ENCODE measurements around the gene PDXK.
"Not testable (repeated sequence)": the region's sequence is repeated elsewhere in the genome, so short reads cannot be mapped to it uniquely, and the experiment has no call there.

The PDXK gene

GRCh38 chr21:43703035-43703880 lies 15.7 kb upstream of the PDXK start:
- no peak for DNase-seq (ENCODE audit: low spot score)
- Mint-ChIP-seq H3K36me3 (ENCODE audit: low read depth) (peaks cover 3% of the 10 kb centered on the region), H3K27ac (peak overlapping the region; percentile 69), H3K27me3 (ENCODE audit: low read depth) (no peaks in the 10 kb centered on the region), H3K9me3 (no peaks in the 10 kb centered on the region), H3K4me3 (peak overlapping the region; percentile 70), H3K4me1 (ENCODE audit: low read depth) (peaks cover 8% of the 10 kb centered on the region)

- Mint-ChIP-seq H3K36me3 (ENCODE audit: low read depth) (no peaks in the 10 kb centered on the region), H3K27me3 (ENCODE audit: low read depth) (peaks cover 15% of the 10 kb centered on the region), H3K9me3 (no peaks in the 10 kb centered on the region), H3K27ac (no peak overlapping the region), H3K4me3 (no peak overlapping the region), H3K4me1 (ENCODE audit: low read depth) (peaks cover 8% of the 10 kb centered on the region)
- no peak for DNase-seq (ENCODE audit: low spot score)
These were observed 11.5 kb upstream of the PDXK start for GRCh38 chr21:43707462-43707861.

- Mint-ChIP-seq H3K27ac (no peak overlapping the region), H3K4me1 (ENCODE audit: low read depth) (no peaks in the 10 kb centered on the region), H3K4me3 (no peak overlapping the region), H3K36me3 (ENCODE audit: low read depth) (no peaks in the 10 kb centered on the region), H3K27me3 (ENCODE audit: low read depth) (peaks cover 15% of the 10 kb centered on the region), H3K9me3 (no peaks in the 10 kb centered on the region)
- DNase-seq (ENCODE audit: low spot score) = no peak
These were observed 10.1 kb upstream of the PDXK start for GRCh38 chr21:43708745-43709381.

DNA sequence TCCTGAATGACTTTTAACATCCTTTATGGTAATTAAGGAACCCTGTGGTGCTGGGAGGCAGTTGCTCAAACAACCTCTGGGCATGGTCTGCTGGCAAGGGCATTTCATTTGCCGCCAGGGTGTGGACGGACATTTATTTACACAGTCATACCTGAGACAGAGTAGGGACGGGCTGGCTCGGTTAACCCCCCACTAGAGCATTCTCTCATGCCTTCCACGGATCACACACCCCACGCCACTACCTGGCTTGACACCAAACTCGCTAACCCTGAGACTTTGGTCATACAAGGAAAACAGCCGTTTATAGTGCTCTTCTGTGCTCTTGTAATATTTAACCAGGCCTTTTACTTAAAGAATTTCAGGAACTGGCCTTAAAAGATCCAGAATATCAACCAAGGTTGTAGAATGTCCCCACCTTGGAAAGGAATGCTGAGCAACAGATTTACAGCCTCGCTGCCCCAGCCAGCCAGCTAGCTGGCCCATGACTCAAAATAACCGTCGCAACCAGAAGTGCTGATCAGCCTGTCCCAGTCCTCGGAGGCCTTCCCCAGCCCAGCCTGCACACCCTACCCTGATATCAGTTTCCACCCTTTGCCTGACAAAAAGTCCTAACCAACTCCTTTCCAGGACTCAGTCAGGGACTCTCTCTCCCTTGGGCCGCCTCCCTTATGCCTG lies 6.5 kb upstream of the PDXK start:
- DNase-seq (ENCODE audit: low spot score) = no peak
- Mint-ChIP-seq H3K9me3 (no peaks in the 10 kb centered on the region), H3K4me3 (no peak overlapping the region), H3K4me1 (ENCODE audit: low read depth) (no peaks in the 10 kb centered on the region), H3K36me3 (ENCODE audit: low read depth) (no peaks in the 10 kb centered on the region), H3K27me3 (ENCODE audit: low read depth) (peaks cover 31% of the 10 kb centered on the region), H3K27ac (no peak overlapping the region)

- not testable (repeated sequence) for H3K9me3 Mint-ChIP-seq; H3K4me1 Mint-ChIP-seq (ENCODE audit: low read depth); H3K36me3 Mint-ChIP-seq (ENCODE audit: low read depth); H3K27ac Mint-ChIP-seq; H3K4me3 Mint-ChIP-seq; DNase-seq (ENCODE audit: low spot score)
- peaks cover 36% of the 10 kb centered on the region for H3K27me3 Mint-ChIP-seq (ENCODE audit: low read depth)
These were observed 5.8 kb upstream of the PDXK start for GRCh38 chr21:43713123-43713522.

DNA sequence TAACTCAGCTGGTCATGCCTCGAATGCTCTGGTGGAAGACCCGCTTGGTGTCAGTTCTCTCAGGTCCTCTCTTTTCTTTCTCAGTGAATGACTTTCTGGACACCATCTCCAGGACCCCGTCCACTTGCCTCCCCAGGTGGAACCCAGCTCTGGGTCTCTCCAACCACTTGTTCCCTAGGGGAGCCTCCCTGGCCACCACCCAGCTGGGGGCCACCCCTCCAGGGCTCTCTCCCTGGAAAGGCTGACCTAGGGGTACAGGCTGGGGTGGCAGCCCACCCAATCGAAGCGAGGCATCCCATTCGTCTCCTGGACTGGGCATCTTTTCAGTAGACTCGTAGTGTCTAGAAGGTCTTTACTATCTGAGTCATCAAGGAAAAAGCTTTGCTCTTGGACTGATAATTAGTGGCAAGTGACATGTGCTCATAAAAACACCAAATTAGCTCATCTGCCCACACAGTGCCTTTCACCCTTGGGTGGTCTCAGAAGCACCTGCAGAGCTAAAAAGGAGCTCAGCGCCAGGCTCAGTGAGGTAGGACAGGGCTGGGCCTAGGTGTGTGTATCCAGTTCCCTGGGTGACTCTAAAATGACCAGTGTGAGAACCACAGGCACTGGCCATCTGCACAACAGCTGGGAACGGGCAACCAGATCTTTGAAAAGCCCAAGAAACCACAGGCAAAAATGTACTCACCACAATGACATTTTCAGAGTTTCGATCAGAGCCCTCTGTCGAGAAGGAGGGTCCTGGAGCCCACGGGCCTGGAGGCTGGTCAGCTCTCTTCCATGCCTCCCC lies 2.4 kb upstream of the PDXK start:
- no peak overlapping the region for H3K27ac Mint-ChIP-seq
- H3K4me1 Mint-ChIP-seq (ENCODE audit: low read depth) = peaks cover 6% of the 10 kb centered on the region
- no peak for DNase-seq (ENCODE audit: low spot score)
- no peak overlapping the region for H3K4me3 Mint-ChIP-seq
- H3K27me3 Mint-ChIP-seq (ENCODE audit: low read depth) = peaks cover 28% of the 10 kb centered on the region
- no peaks in the 10 kb centered on the region for H3K9me3 Mint-ChIP-seq
- peaks cover 4% of the 10 kb centered on the region for H3K36me3 Mint-ChIP-seq (ENCODE audit: low read depth)

- peaks cover 22% of the 10 kb centered on the region for H3K27me3 Mint-ChIP-seq (ENCODE audit: low read depth)
- H3K27ac Mint-ChIP-seq = peak overlapping the region; percentile 8
- H3K4me3 Mint-ChIP-seq = peak overlapping the region; percentile 55
- peaks cover 13% of the 10 kb centered on the region for H3K4me1 Mint-ChIP-seq (ENCODE audit: low read depth)
- H3K9me3 Mint-ChIP-seq = no peaks in the 10 kb centered on the region
- no peak for DNase-seq (ENCODE audit: low spot score)
- H3K36me3 Mint-ChIP-seq (ENCODE audit: low read depth) = peaks cover 4% of the 10 kb centered on the region
These were observed 1.6 kb upstream of the PDXK start for GRCh38 chr21:43717166-43717853.

DNA sequence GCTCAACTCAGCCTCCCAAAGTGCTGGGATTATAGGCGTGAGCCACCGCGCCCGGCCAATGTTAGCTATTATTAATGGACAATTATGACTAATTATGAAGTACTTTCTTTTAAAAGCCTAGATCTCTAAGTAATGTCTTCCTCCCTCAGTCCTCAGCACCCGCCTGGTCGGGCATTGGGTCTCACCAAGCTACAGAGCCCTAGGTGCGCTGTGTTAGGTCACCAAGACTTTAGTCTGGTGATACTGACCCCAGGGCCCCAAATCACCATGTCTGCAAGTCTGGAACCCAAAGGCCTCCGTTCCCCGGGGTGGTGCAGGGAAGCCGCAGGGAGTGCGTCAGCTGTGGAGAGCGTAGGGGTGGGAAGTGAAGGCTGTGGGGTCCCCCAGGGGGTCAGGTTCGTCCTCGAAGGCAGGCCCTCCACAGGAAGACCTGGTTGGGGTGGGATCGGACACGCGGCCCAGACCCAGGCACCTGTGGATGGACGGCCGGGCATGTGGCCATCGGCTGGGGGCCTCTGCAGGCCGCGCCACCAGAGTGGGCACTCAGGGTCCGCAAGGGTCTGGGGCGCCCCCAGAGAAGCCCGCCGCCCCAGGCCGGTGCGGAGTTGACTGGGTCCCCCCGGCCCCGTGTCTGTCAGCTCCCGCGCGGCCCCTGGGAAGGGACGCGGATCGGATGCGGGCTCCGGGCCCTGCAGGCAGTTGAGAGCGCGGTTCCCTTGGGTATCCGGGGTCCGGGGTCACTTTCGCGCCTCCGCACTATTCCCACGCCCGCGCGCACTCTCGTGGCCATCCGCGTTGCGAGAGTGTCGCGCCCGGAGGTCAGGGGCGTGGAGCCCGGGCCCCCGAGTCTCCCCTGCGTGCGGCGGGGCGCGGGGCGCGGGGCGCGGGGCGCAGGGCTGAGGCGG lies 710 bp upstream of the PDXK start:
- Mint-ChIP-seq H3K27me3 (ENCODE audit: low read depth) (peaks cover 21% of the 10 kb centered on the region), H3K4me1 (ENCODE audit: low read depth) (peaks cover 14% of the 10 kb centered on the region), H3K36me3 (ENCODE audit: low read depth) (peaks cover 4% of the 10 kb centered on the region), H3K9me3 (no peaks in the 10 kb centered on the region), H3K4me3 (peak overlapping the region; percentile 82), H3K27ac (peak overlapping the region; percentile 82)
- DNase-seq (ENCODE audit: low spot score) = no peak

DNA sequence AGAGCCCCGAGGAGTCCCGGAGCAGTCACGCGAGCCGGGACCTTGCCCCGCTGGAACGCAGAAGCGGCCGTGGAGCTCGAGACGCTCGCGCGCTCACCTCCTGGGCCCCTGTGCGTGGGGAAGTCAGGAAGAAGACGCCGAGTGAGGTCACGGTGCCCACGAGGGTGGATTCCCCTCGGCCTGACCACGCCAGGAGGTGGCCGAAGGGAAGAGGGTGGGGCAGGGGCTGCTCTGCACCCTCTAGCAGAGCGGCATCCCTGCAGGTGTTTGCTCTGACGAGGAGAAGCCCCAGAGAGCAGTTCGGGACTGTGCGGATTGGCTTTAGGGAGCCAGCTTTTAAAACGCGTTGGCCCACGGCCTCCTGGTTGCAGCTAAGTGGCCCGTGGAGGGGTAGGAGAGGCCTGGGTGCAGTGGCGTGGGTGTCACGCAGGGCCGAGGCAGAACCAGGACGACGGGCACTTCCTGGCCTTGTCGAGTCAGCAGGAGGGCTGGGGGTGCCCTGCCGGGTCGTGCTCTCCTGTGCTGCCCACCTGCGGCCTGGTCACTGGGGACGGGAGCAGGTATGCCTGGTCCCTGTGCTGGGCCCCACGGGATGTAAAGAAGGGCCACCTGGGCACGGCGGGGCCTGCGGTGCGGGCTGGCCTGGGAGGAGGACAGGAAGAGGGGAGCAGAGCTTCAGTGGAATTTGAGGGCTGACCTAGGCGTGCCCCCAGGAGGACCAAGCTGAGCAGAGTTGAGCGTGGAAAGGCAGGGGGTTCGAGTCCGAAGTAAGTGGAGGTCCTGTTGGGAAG lies 1.0 kb downstream of the PDXK start:
- peaks cover 21% of the 10 kb centered on the region for H3K27me3 Mint-ChIP-seq (ENCODE audit: low read depth)
- no peak for DNase-seq (ENCODE audit: low spot score)
- H3K4me3 Mint-ChIP-seq = peak overlapping the region; percentile 89
- peaks cover 4% of the 10 kb centered on the region for H3K36me3 Mint-ChIP-seq (ENCODE audit: low read depth)
- H3K9me3 Mint-ChIP-seq = no peaks in the 10 kb centered on the region
- peaks cover 16% of the 10 kb centered on the region for H3K4me1 Mint-ChIP-seq (ENCODE audit: low read depth)
- peak overlapping the region; percentile 81 for H3K27ac Mint-ChIP-seq

DNA sequence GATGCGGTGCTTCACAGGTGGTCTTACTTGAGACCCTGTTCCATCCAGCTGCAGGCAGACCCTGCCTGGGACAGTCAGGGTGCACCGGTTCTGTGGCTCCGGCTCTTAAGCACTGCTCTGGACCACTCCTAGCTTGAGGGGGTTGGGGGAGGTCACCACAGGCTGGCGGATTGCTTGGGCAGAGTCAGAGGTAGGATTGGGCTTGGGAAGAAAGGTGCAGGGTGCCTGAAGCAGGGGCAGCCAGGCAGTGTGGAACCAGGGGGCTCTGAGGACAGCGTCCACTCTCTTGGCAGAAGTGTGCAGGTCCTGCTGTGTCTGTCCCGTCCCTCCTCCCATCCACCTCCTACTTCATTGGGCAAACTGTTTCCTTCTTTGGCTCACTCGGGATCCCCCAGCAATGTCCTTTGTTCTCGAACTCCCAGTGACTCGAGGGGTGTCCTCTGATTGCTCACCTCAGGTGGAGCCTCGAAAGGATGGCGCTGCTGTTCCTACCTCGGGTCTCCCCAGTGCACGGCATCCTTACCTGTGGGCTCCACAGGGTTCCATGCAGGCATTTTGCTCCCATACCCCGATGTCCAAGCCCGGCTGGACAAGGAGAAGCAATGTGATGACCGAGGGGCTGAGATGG lies 1.7 kb downstream of the PDXK start:
- H3K4me3 Mint-ChIP-seq = peak overlapping the region; percentile 89
- peaks cover 4% of the 10 kb centered on the region for H3K36me3 Mint-ChIP-seq (ENCODE audit: low read depth)
- no peaks in the 10 kb centered on the region for H3K9me3 Mint-ChIP-seq
- peak overlapping the region; percentile 68 for H3K27ac Mint-ChIP-seq
- peaks cover 18% of the 10 kb centered on the region for H3K27me3 Mint-ChIP-seq (ENCODE audit: low read depth)
- DNase-seq (ENCODE audit: low spot score) = no peak
- H3K4me1 Mint-ChIP-seq (ENCODE audit: low read depth) = peaks cover 22% of the 10 kb centered on the region

GRCh38 chr21:43721206-43721605 lies 2.3 kb downstream of the PDXK start:
- Mint-ChIP-seq H3K36me3 (ENCODE audit: low read depth) (peaks cover 6% of the 10 kb centered on the region), H3K27me3 (ENCODE audit: low read depth) (peaks cover 17% of the 10 kb centered on the region), H3K4me1 (ENCODE audit: low read depth) (peaks cover 26% of the 10 kb centered on the region), H3K9me3 (no peaks in the 10 kb centered on the region), H3K4me3 (peak overlapping the region; percentile 89), H3K27ac (no peak overlapping the region)
- DNase-seq (ENCODE audit: low spot score) = no peak

All from T-helper 2 cell treated with Interferon-gamma antibody and Interleukin-4, amounts not matched to agents 5 μg/mL and 100 μg/mL, for 36 hours (primary cell).